ENCODE measurements around the gene SYNE2.
"Not testable (repeated sequence)": the region's sequence is repeated elsewhere in the genome, so short reads cannot be mapped to it uniquely, and the experiment has no call there.

SYNE2 gene

DNA sequence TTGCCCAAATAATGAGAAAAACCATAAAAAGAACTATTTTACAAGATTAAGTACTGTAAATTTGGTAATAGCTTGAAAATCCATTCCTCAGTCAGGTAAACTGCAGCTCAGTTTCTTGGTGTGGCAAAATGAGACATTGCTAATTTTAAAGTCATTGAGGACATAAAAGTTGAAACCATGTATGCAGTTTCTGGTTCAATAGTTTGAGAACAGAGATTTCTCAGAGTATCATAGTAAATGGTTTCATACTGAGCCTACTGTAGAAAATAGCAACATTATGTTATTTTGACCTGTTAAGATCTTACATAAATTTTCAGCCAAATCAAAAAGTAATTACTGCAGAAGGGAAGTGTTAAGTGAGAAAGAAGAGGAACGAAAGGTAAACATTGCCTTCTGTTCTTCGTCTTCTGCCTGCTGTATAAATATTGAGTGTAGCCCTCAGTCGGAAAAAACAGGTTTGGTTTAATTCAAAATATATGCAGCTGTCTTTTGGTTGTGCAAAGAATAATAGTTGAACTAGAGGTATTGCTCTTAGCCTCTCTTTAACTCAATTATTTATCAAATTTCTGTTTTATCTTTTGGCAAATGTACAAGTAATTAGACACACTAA is 119.6 kb downstream of the SYNE2 start:
- no peak for DNase-seq

GRCh38 chr14:63974176-63974575 is 121.4 kb downstream of the SYNE2 start:
- no peak for DNase-seq

- no peak for DNase-seq
Measured at GRCh38 chr14:63981569-63981968, 128.8 kb downstream of the SYNE2 start.

- DNase-seq, result no peak
Measured at GRCh38 chr14:63982156-63982555, 129.4 kb downstream of the SYNE2 start.

- DNase-seq, result no peak
Measured at GRCh38 chr14:63982629-63983028, 129.8 kb downstream of the SYNE2 start.

- no peak for DNase-seq
Measured at GRCh38 chr14:63986789-63987533, 134.2 kb downstream of the SYNE2 start.

- no peak for DNase-seq
Measured at GRCh38 chr14:63988579-63988978, 135.8 kb downstream of the SYNE2 start.

DNA sequence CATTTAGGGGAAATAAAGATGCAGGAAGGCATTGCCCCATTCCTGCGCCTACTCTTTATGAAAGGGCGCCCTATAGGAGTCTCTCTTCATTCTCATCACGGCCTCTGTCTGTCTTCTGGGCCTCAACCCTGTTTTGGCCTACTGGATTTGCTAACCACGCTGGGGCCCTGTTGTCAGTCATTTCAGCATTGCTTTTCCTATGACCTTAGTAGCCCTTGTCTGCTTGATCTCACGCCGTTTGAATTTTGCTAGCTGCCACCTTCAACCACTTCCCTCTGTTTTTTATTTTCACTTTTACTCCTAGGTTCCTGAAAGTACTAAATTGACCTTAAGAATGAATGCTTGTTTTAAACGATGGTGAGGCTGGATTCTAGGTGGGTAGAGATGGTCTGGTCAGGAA is 139.0 kb downstream of the SYNE2 start:
- DNase-seq, result no peak

- DNase-seq, result no peak
Measured at GRCh38 chr14:63992858-63993257, 140.1 kb downstream of the SYNE2 start.

- DNase-seq, result no peak
Measured at GRCh38 chr14:63993992-63994391, 141.2 kb downstream of the SYNE2 start.

DNA sequence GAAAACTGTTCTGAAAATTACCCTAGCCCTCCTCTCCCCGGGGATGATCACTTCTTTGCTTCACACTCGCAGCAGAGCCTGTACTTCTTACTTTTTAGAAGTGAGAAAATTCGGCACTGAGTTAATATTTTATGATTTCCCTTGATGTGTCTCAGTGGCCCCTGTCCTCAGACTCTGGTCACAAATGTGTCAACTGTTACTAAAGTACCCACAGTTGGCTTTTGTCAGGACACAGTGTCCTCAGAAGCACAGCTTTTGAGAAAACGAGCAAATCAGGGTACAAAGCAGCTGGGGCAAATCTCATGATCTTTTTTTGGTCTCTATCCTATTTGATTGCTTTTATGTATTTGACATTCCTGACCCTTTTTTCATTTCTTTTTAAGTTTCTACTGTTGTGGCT is 142.5 kb downstream of the SYNE2 start:
- DNase-seq, result no peak

GRCh38 chr14:63996016-63996415 is 143.2 kb downstream of the SYNE2 start:
- no peak for DNase-seq

GRCh38 chr14:63996625-63997220 is 143.9 kb downstream of the SYNE2 start:
- DNase-seq, result no peak

- DNase-seq, result no peak
Measured at GRCh38 chr14:64000749-64001148, 147.9 kb downstream of the SYNE2 start.

GRCh38 chr14:64005822-64006221 is 153.0 kb downstream of the SYNE2 start:
- DNase-seq, result no peak

DNA sequence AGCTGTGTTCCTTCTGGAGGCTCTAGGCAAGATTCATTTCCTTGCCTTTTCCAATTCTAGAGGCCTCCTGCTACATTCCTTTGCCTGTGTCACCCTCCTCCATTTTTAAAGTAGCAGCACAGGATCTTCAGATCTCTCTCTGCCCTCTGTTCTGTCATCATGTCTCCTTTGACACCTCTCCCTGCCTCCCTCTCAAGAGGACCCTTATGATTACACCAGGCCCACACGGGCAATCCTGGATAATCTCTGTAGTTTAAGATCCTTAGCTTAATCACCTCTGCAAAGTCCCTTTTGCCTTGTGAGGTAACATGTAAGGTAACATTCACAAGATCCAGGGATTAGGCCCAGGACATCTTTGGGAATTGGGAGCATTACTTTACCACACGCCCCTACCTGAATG is 155.2 kb downstream of the SYNE2 start:
- DNase-seq, result no peak

DNA sequence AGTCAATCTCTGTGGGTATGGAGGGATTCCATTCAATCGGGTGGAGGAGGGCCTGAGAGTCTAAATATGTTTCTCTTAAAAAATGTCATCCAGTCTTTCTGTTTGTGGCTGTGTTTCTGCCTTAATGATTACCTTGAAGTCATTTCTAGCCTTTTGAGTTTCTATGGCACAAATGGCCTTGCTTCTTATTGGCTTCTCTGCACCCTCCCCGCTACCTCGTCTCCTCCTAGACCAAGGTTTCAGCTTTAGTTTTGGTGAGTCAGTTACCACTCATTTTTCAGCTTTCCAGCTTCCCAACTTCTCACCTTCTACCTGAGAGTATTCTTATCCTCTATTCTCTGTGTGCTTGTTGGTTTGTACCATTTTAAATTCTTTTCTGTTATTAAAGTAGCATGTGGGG is 159.2 kb downstream of the SYNE2 start:
- no peak for DNase-seq

DNA sequence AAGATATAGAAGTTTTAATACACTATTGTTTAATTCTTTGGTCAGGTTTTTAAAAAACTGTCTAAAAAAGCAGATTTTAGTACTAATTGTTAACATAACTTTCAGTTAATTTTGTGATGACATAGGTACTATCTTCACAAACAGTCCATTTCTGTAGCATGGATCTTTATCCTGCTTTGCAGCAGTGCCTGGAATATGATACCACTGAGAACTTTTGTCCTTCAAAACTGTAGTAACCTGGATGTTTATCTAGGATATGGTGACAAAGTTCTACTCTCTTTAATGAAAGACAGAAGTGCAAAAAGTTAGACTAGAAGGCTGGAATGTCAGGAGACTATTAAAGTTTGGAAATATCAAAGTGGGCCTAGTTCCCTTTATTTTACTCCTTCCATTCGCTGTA is 159.9 kb downstream of the SYNE2 start:
- DNase-seq, result no peak

GRCh38 chr14:64025479-64025878 is 172.7 kb downstream of the SYNE2 start:
- no peak for DNase-seq

DNA sequence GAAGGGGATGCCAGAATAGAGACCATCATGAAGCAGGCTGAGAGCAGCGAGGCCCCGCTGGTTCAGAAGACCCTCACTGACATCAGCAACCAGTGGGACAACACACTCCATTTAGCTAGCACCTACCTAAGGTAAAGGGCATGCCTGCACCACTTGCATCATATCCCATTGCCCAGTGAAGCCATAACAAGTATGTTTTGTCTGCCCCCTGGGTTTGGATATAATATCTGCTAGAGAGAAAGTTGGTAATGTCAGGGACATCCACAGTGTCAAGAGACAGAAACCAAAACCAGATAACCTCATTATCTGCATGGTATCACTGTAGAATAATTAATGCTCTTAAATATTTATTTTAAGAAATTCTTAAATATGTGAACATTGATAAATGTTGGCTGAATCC is 173.8 kb downstream of the SYNE2 start:
- DNase-seq, result no peak

- no peak for DNase-seq
Measured at GRCh38 chr14:64035143-64035542, 182.3 kb downstream of the SYNE2 start.

GRCh38 chr14:64037869-64038745 is 185.3 kb downstream of the SYNE2 start:
- not testable (repeated sequence) for DNase-seq

DNA sequence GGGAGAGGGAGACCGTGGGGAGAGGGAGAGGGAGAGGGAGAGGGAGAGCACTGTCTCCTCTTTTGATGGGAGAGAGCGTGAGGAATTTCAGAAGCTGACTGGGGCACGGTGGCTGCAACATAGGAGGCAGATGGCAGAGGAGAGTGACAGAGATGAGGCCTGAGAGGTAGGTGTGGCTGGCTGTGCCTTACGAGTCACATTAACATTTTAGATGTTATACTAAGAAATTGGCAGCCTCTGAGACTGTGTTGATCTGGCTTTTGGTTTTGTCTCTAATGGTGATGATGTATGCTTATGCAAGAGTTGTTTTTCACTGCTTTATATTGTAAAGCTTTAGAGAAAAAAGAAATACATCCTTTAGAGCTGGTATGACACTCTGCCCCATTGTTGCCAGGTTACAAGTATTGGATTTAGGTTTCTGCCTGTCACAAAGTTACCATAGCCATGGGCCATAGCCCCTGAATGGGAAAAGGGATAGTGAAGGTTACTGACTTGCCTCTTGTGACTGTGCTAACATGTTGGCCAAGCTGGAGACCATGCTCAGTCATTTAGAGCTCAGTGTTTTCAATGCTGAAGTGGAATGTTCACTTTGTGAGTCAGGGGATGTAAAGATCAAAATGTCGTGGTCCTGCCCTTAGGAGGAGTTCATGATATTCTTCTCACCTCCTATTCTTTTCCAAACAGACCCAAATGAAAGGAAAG is 186.2 kb downstream of the SYNE2 start:
- DNase-seq, result no peak

Measured in KG1 (cell line).